Measurements from ENCODE around the gene TPM2. TPM values are rescaled to one million over a fixed set of nuclear protein-coding genes. Genes with fewer than 3 reads are reported as not detected.

Gene TPM2
- total and polyA plus RNA-seq, 10 of the 15 experiments (the other 5 are each of a cell fraction or from before 2014, with no cell fraction given) = 0.11 to 9.3 (median 1.1) TPM

DNA sequence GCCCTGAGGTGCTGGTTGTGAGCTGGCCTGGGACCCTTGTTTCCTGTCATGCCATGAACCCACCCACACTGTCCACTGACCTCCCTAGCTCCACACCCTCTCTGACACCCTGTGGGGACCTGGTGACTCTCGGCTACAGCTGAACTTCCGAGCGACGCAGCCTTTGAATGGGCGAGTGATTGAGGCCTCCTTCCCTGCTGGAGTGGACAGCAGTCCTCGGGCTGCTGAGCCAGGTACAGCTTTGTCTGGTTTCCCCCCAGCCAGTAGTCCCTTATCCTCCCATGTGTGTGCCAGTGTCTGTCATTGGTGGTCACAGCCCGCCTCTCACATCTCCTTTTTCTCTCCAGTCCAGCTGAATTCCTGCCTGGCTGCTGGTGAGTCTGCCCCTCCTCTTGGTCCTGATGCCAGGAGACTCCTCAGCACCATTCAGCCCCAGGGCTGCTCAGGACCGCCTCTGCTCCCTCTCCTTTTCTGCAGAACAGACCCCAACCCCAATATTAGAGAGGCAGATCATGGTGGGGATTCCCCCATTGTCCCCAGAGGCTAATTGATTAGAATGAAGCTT is 9.9 kb downstream of the TPM2 start:
- no peak for TF ChIP-seq FOXM1 (IDR thresholded peaks at IDR 0.05; ENCODE audit: low read depth, low read length)
- TF ChIP-seq, protein P1, sequence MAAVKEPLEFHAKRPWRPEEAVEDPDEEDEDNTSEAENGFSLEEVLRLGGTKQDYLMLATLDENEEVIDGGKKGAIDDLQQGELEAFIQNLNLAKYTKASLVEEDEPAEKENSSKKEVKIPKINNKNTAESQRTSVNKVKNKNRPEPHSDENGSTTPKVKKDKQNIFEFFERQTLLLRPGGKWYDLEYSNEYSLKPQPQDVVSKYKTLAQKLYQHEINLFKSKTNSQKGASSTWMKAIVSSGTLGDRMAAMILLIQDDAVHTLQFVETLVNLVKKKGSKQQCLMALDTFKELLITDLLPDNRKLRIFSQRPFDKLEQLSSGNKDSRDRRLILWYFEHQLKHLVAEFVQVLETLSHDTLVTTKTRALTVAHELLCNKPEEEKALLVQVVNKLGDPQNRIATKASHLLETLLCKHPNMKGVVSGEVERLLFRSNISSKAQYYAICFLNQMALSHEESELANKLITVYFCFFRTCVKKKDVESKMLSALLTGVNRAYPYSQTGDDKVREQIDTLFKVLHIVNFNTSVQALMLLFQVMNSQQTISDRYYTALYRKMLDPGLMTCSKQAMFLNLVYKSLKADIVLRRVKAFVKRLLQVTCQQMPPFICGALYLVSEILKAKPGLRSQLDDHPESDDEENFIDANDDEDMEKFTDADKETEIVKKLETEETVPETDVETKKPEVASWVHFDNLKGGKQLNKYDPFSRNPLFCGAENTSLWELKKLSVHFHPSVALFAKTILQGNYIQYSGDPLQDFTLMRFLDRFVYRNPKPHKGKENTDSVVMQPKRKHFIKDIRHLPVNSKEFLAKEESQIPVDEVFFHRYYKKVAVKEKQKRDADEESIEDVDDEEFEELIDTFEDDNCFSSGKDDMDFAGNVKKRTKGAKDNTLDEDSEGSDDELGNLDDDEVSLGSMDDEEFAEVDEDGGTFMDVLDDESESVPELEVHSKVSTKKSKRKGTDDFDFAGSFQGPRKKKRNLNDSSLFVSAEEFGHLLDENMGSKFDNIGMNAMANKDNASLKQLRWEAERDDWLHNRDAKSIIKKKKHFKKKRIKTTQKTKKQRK (IDR thresholded peaks at IDR 0.05; ENCODE audit: low read depth, low read length) = no peak
- no peak for TF ChIP-seq GABPA (IDR thresholded peaks at IDR 0.05; ENCODE audit: low read depth)
- no peak for TF ChIP-seq SKIL (IDR thresholded peaks at IDR 0.05; ENCODE audit: low read depth, poor library complexity, severe bottlenecking)
- TF ChIP-seq MYB (IDR thresholded peaks at IDR 0.05; ENCODE audit: borderline replicate concordance, low read depth, low read length) = no peak
- no peak for TF ChIP-seq ATF2 (IDR thresholded peaks at IDR 0.05; ENCODE audit: low read length)
- TF ChIP-seq, protein P2, sequence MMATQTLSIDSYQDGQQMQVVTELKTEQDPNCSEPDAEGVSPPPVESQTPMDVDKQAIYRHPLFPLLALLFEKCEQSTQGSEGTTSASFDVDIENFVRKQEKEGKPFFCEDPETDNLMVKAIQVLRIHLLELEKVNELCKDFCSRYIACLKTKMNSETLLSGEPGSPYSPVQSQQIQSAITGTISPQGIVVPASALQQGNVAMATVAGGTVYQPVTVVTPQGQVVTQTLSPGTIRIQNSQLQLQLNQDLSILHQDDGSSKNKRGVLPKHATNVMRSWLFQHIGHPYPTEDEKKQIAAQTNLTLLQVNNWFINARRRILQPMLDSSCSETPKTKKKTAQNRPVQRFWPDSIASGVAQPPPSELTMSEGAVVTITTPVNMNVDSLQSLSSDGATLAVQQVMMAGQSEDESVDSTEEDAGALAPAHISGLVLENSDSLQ (IDR thresholded peaks at IDR 0.05) = no peak
- TF ChIP-seq NR2F1 (conservative IDR thresholded peaks at IDR 0.05) = no peak
- no peak for TF ChIP-seq SPI1 (IDR thresholded peaks at IDR 0.05; ENCODE audit: borderline replicate concordance, insufficient read depth, low read depth, low read length)
- TF ChIP-seq CHD4 (IDR thresholded peaks at IDR 0.05) = no peak
- no peak for TF ChIP-seq CEBPB (IDR thresholded peaks at IDR 0.05; ENCODE audit: borderline replicate concordance in 1 of 2, low read depth in 2 of 2, low read length in 2 of 2)
- TF ChIP-seq SIN3A (IDR thresholded peaks at IDR 0.05; ENCODE audit: low read depth, low read length) = no peak
- TF ChIP-seq RB1 (IDR thresholded peaks at IDR 0.05; ENCODE audit: borderline replicate concordance) = no peak
- no peak for TF ChIP-seq RAD21 (IDR thresholded peaks at IDR 0.05; ENCODE audit: insufficient read depth, low read depth, low read length)
- TF ChIP-seq DPF2 (IDR thresholded peaks at IDR 0.05) = no peak
- TF ChIP-seq BACH1 (IDR thresholded peaks at IDR 0.05; ENCODE audit: borderline replicate concordance) = no peak
- 80% methylated on average over 8 of the region's 8 CpGs for WGBS (ENCODE audit: insufficient coverage, insufficient replicate concordance, low lambda C conversion rate, missing lambda C conversion rate)
- Histone ChIP-seq H3K36me3 (ENCODE audit: control insufficient read depth in 2 of 2, insufficient read depth in 2 of 2, low read length in 1 of 2) (no peaks in the 10 kb centered on the region), H3K9me3 (replicated peaks; ENCODE audit: control insufficient read depth, insufficient read depth, low read length) (no peaks in the 10 kb centered on the region), H3K4me3 (no peak overlapping the region), H3K4me2 (ENCODE audit: control insufficient read depth, insufficient read depth) (no peak overlapping the region), H3K27ac (ENCODE audit: control insufficient read depth, insufficient read depth) (no peak overlapping the region), H3K4me1 (ENCODE audit: control insufficient read depth, insufficient read depth, low read length) (peaks cover 8% of the 10 kb centered on the region), H3K9ac (ENCODE audit: control insufficient read depth, insufficient read depth, low read length) (no peak overlapping the region), H3K27me3 (replicated peaks in 1 of 2; ENCODE audit: control insufficient read depth in 2 of 2, insufficient read depth in 2 of 2, low read length in 1 of 2) (peaks cover 0 to 6% of the 10 kb centered on the region in 2 experiments; a peak in 2 of 4 replicates), H2AFZ (ENCODE audit: control insufficient read depth, low read depth, low read length) (no peak overlapping the region), H3K79me2 (ENCODE audit: control insufficient read depth, insufficient read depth, low read length) (no peaks in the 10 kb centered on the region), H4K20me1 (ENCODE audit: control insufficient read depth, insufficient read depth) (no peaks in the 10 kb centered on the region)
- intact Hi-C loops (cut with micrococcal nuclease; ENCODE audit: unreplicated experiment) (no loop called here), in situ Hi-C loops (cut with MboI) (no loop called here)
- ChIA-PET RAD21 (ENCODE audit: unreplicated experiment) (interaction anchor here (1.1 to 1.2 kb wide), 2 partner anchors 9 to 15 kb away, joined by 3 to 4 read pairs; partner anchors contain the start of gene ARHGEF39), CTCF (interaction anchor here (1.3 to 2.6 kb wide), 3 partner anchors 16 to 47 kb away, joined by 3 to 28 read pairs (median 6); no protein-coding TSS in a partner anchor), POLR2A (interaction anchor here (0.8 to 1.8 kb wide), 3 partner anchors 14 to 48 kb away, joined by 3 to 5 read pairs (median 3); partner anchors contain the start of gene SIT1), SMC1A (ENCODE audit: uncharacterized antibody, unreplicated experiment) (interaction anchor here (0.7 to 1.8 kb wide), 5 partner anchors 10 to 202 kb away, joined by 3 to 6 read pairs (median 3); no protein-coding TSS in a partner anchor)
- no peak for ATAC-seq
- no peak for FAIRE-seq
- no TSS peak for BruUV-seq (replicated peaks)
- no peak for DNase-seq (ENCODE audit: low read depth, low spot score)
